RPMI7951 (cell line): ENCODE measurements around the gene SPECC1L. TPM values are rescaled to one million over a fixed set of nuclear protein-coding genes. Genes with fewer than 3 reads are reported as not detected.

Source experiments
- DNase-seq: peaks from one replicate; pipeline ENCODE4 v3.0.0-alpha.2; 2012; ENCODE audit warnings: low read depth
- total RNA-seq: library from RNA; depleted of rRNA; stranded (reverse); fragments of >200 nt; shearing (Covaris generic); gene quantifications from 2 replicates; pipeline ENCODE4 v1.2.3, GENCODE V29; 2014

SPECC1L gene
- total RNA-seq, 1 experiment from 2014 or later, result 12.6 TPM

DNA sequence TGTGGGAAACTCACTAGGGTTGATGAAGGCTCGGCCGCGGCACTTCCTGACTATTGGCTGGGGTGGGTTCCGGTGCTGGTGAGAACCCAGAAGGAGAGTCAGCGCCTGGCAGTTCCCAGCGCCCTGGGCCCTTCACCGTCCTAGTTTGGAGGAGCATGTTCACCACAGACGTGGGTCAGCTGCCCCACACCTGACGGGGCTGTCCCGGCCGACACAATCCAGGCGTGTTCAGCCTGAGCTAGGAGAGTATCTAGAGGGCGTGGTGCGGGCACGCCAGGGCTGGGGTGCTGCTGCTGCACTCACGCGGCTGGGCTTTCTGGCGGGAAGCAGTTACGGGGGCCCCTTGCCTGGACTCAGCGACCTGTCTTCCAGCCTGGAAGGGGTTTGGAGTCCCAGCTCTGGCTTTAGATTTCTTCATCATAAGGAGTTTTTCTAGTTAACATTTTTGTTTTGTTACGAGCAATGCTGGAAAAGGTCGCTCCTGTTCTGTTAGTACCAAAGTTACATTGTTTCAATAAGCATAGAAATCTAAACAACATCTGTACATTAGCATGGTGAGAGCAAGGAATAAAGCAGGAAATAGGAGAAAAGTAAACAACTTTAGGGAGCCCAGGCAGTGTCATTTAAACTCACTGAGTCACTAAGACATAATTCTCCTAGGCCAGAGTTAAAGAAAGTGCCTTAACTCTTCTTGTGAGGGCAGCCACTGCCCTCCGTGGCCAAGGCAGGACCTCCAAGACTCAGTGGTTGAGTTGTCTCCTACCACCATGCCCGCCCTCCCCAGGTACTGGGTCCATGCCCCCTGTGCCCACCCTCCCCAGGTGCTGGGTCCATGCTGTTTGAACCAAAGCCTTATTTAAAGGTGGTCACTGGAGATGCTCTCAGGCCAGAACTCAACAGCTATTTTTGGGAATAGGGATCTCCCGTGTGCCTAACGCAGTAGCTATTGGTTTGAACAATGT is 144.6 kb downstream of the SPECC1L start:
- DNase-seq, result no peak

DNA sequence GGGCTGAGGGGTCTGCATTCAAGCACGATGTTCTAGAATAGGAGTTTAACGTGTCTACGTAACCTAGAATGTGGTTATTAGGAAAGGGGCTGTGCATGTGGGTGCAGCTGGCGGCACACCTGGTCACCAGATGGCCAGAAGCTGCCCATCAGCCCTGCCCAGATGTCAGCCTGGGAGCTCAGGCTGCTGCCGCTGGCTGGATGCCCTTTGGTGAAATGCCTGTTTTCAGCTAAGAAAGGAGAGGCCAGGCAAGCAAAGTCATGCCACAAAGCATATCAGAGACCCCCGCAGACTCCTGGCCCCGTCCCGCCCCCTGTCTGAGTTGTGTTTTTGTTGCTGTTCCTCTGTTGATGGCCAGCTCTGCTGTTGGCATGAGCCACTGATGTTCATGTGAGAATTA is 145.5 kb downstream of the SPECC1L start:
- peak; percentile 52 for DNase-seq

DNA sequence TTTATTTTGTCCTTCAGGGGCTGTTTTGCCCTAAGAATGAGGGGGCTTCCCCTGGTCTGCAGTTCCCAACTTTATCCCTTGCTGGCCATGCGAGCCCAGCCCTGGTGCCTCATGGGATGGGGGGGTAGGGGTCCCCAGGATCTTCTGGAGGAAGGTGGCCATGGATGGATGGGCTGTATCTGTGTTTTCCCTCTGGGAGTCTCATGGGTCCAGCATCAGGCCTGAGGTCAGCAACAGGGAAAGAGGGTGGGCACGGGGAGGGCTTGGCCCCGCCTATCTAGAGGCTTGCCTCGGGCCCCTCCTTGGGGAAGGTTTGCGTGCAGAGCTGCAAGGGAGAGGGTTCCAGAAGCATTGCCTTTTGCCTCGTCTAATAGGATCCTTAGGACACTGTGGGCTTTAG is 146.0 kb downstream of the SPECC1L start:
- DNase-seq, result no peak

DNA sequence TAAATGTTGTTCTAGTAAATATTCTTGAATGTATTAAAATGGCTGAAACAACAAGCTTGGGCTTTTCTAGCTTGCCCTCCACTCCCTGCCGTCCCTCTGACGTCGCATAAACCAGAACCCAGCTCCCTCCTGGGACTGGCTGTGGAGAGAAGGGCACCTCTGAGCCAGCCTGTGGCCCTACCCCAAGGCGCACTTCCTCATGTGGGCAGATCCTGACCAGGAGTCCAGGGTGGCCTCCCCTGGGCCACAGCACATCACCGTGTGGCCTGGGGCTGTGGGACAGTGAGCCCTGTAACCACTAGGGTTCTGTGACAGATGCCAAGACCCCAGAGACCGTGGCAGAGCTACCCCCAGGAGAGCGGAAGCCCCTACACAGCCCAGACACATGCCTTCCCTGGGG is 146.6 kb downstream of the SPECC1L start:
- DNase-seq, result no peak

DNA sequence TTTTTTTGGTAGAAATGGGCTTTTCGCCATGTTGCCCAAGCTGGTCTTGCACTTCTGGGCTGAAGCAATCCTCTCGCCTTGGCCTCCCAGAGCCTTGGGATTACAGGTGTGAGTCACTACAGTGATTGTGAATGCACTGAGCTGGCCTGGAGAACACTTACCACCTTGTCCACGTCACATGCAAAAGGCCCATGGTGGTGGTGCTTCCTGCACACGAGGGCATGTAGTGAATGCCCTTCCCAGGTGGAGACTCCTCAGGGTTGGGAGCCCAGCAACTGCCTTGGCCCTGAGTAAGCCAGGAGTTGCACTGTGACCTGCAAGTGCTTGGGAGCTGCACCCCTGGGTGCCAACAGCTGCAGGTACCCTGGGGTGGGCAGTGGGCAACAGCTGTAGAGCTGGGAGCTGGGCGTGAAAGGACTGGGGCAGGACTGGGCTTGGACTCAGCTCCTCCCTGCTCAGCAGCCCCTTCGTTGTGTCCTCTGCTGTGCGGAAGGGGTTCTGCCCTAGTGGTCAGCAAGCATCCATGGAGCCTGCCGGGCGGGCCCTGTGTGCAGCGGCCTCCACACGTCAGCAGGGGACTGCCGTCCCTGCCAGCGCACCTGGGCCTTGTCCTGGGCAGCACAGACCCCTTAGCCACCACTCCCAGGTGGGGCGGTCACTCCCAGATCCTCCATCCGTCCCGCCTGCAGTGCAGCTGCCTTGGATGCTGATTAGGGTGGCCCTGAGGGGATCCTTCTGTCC is 147.4 kb downstream of the SPECC1L start:
- no peak for DNase-seq

DNA sequence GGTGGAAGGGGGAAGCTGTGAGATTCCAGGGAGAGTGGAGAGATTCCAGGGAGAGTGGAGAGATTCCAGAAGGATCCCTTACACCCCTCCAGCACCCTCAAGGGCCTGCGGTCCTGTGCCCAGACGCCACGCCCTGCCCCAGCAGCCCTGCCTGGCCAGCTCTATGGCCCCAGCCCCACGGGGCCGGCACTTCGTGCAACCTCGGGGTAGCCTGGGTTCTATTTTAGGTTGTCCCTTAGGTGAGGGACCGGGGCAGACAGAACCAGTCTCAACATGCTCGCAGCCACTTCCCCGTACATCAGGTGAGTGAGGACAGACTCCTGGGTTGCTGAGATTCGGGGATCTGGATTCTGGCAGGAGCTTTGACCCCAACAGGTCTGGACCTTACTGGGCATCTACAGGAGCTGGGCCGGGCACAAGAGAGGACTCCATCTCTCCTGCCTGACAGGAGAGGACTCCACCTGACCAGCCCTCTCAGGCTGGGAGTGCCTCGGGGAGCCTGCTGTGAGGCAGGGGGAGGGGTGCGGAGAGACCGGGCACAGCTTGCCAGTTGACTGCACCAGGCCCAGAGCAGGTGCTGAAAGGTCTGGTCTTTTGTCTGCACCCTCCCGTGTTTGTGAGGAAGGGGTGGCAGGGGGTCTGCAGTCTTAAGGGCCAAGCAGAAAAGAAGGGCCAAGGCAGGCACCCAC is 148.3 kb downstream of the SPECC1L start:
- DNase-seq, result no peak

DNA sequence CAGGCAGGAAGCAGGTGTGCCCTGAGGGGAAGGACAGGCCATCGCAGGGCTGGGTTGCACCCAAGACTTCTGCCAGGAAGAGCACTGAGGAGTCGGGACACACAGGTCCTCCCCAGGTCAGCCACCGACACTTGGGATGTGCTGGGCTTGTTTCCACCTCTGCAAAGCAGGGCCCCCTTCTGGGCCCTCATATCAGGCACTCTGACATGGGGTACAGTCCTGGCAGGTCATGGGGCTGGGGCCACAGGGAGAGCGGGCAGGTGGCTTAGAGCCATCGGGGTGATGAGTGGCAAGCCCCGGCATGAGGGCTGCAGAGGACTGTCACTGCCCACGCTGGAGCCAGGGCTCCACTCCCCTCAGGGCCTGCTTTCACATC is 148.8 kb downstream of the SPECC1L start:
- DNase-seq, result no peak

DNA sequence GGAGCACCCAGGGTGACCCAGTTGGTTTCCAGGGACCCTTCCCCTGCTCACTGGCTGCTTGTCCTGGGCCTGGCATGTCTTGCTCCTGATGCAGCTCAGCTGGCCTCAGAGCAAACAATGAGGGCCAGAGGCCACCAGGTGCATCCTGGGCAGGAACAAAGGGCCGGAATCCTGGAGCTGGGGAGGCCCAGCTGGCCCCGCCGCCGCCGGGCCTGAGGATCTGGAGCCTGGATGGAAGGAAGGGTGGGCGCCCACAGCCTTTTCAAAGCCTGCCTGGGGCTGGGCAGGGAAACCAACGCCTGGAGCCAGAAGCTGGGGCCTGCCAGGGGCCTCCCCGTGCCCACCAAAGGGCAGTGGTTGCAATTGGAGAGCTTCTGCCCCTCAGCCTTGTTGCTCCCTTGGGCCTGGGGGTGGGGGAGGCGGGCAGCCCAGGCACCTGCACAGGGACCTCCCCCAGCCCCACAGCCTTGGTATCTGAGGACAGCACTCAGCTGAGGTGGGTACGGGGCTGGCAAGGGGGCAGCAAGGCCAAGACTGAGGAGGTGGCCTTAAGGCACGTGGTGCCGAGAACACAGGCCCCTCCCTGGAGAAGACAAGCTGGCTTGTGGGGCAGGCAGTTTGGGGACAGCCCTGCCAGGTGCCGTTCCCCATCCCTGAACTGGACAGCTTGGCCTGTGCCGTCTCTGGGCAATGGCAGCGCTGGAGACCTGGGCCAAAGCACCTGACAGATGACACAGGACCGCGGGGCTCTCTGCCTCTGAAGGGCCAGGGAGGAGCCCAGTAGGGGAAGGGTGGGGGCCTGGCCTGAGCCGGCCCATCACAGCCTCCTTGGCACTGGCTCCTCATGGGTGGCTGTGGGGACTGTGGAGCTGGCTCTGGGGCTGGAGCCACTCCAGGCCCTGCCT is 149.7 kb downstream of the SPECC1L start:
- no peak for DNase-seq

DNA sequence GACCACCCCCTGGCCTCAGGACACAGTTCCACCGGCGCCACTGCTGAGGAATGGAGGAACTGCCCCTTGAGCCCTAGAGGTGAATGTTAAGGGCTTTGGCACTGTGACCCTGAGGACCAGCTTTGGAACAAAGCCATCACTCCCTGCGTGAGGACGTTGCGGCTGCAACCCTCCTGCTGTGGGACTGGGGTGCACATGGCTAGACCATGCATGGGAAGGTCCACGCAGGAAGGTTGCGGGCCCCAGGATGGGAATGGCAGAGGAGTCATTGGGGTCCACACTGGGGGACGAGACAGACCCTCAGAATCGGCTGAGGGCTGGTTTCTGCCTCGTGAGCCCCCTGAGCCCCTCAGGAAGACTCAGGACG is 150.3 kb downstream of the SPECC1L start:
- no peak for DNase-seq

DNA sequence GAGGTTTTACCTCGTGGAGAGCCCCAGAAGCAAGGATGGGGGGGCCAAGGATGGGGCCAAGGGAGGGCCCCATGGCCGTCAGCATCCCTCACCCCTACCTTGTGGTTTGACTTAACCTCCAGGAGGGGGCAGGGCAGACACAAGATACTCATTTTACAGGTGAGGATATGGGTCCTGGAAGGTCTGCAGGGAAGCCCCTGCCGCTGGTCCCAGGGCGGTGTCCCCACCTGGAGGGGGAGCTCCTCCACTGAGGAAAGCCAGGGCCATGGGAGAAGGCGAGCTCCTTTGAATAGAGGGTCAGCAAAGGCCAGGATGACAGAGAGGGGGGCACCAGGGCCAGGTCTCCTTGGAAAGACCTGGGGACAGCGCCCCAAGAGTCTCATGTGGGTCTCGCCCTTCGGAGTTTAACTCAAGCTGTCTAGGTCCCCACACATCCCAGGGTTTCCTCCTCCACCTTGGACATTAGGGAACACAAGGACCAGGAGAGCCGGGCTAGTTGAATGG is 150.8 kb downstream of the SPECC1L start:
- no peak for DNase-seq

DNA sequence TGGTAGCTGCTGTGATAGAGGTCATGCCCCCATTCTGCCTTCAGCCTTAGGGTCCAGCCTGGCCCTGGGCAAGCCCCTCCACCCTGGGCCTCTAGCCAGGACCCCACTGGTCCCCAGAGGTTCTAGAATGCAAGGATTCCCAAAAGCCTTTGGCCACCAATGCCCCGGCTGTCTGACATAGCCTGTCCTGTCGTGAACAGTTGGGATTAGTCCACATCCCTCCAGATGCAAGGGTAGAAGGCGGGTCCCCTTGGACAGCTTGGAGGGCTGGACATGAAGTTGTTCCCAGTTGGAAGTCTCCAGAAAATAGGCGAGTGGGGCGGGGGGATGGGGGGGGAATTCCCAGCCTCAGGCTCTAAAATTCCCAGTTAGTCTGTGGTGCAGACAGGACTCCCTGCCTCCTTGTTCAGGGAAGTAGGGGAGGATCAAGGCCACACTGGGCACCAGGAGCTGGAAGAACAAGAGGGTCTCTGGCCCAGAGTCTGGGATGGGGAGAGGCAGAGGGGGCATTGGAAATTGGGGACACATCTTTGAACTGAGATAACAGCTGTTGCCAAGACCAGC is 151.6 kb downstream of the SPECC1L start:
- DNase-seq, result peak; percentile 33

DNA sequence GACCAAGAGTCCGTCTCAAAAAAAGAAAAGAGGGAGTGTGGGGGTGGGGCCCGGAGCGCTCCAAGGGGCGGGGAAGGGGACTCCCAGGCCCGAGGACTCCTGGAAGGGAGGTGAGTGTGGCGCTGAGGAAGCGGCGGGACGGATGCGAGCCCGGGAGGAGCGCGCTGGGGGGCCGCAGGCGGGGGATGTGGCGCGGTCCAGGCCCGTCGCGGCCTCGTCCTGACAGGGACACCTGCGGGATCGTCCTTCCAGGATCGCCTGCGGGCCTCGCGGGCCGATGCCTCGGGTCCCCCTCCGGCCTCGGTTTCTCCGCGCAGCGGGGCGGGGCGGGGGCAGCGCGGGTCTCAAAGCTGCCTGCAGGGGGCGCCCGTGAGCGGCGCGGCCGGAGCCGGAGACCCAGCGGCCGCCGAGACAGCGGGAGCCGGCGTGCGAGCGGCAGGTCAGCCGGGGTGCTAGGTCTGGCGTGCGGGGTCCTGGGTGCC is 152.9 kb downstream of the SPECC1L start:
- DNase-seq, result no peak

DNA sequence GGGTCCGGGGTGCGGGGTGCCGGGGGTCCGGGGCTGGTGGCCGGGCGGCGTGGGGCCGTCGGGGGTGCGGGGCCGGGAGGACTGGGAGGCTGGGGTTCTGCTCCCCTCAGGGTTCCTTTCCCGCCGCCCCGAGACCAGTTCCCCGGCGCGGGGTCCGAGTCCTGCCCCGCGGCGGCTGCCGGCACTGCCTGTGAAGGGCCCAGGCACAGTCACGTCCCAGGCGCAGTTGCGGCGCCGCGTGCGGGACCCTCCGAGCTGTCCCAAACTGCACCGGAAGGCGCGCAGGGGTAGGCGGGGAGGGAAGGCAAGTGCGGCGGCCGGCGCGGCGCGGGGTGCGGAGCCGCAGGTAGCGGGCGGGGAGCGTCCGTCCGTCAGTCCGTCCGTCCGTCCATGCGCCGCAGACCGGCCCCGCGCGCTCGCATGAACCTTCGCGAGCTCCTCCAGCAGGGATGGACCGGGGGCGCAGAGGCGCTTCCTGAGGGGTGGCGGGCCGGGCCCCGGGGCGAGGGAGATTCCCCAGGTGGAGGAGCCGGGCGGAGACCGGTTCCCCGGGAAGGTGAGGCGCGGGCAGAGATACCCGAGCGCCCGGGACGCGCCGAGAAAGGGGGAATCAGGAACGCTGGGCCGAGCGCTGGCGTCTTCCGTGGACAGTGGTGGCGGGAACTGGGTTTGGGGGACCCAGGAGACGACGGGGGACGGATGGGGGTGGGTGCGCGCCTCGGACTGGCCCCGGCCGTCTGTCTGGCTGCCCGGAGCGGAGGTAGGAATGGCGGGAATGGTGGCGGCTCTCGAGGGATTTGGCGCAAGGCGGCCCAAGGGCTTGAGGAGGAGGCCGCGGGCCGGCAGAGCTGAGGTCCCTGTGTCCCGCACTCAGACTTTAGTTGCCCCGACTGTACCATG is 153.6 kb downstream of the SPECC1L start:
- DNase-seq, result no peak

DNA sequence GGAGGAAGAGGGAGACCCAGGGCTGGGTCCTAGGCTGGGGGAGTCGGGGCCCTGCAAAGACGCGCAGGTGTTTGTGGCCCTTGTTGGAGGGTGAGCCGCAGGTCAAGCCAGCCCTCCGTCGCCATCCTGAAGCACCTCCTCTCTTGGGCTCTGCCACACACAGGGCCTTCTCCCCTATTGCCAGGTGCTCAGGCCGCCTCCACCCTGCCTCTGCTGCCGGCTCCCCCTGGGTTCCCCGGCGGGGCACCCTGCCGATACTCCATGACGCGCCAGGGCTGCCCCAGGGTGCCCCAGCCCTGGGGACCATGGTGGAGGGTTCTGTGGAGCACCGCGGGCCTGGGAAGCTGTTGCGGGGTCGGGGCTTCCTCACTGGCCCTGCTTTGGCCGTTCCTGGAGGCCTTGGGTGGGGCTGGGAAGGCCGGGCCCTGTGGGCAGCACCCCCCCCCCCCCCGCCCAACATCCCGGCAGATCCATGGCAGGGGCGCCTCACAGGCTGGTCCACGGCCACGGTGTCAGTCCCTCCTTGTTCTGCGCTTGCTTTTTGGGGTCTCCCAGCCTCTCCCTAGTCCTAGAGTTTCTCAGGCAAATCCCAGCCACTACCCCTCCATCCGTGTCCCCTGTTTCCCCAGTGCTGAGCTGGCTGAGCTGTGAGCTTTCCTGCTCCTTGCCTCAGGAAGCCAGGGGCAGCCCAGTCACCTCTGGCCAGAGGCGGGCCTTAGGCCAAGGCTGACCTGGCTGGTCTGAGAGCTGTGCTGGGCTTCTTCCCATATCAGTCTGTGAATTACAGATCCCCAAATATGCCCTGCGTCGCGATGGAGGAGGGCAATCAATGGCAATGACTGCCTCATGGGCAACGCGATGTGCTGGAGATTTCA is 154.5 kb downstream of the SPECC1L start:
- no peak for DNase-seq

DNA sequence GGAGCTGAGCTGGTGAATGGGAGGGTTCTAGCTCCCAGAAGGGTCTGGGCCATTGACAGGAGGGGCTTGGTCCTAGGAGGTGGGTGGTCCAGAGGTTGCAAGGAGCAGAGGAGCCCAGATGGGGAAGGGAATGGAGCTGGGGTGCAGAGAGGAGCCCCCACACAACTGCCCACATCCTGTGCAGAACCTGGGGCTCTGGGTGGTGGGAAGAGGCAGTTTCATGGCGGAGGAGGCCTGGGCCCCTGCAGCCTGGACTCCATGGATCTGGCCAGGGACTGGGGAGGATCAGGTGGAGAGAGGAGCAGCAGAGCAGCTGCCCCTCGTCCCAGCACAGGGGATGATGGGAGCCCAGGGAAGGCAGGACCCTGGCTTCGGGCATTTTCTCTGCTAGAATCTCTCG is 155.8 kb downstream of the SPECC1L start:
- no peak for DNase-seq

DNA sequence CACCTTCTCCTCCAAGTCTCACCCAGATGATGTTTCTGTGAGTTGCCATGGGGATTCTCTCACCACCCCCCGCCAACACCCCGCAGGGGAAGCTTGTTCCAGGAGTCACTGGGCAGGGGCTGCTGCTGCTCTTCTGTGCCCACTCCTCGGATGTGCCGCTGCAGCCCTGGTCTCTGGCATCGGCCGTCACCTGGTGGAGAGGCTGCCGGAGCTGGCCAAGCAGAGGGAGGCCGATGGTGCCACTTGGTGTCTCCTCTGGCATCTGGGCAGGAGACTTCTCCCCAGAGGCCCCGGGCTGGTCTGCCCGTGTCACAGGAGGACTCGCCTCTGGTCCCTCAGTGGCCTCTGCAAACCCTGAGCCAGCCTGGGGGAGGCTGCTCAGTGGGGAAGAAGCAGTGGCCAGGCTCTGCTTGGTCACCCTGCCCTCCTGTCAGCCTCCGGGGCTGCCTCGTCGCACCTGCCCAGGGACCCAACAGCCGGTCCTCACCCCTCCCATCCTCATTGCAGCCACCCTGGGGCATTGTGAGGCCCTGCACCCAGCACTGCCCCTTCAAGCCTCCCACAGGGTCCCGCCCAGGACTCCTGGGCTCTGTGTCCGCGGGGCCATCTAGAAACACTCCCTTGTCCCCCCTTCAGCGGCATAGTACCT is 156.3 kb downstream of the SPECC1L start:
- no peak for DNase-seq

DNA sequence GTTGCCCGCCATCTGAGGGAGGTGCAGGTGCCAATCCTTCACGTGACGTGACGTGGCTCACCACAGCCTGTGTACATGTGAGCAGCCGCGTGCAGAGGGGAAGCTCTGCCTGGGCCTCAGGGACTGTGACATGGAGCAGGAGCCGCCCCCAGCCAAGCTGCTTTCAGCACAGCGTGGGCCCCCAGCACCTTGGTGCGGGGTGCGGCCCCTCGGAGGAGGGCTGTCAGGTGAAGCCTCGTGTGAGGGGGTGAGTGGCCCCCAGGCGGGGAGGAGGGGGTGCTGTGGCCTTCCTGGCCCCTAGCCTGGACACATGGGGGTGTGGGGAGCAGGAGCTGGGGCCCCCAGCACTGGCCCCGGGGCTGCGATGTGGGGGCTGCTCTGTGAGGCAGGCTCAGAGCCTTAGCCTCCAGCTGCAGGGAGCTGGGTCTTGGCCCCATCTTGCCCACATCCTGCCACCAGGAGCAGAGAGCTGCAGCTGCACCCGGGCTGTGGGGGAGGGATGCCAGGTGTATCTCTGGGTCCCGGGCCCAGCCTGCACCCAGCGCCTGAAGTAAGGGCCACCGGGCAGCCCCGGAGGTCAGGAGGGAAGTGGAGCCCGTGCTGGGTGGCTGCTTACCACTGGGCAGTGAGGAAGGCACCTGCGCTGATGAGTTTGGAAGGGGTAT is 157.0 kb downstream of the SPECC1L start, which contains the start of gene ADORA2A:
ADORA2A (plus strand) TSS at position 100 of the 665 bp plus-strand sequence. CDS start 5,806 bp downstream, outside the sequence.
- DNase-seq, result peak; percentile 19
